ENCODE data around the gene ITGA2.

DNA sequence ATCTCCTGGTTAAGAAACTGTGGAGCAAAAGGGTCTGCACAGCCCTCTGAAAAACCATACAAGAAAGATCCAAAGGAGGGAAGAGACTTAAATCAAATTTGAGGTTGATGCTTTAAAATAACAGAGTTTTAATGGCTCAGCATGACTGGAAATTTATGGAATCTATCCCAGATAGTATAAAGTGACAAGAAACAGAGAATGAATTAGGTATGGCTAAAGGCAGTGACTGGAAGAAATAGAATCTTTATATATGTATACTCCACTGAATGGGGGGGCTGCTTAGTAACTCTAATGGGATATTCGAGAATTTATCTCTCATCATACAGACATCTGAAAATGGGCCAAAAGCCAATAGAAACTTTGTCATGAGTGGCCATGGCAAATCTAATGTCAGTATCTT is 138.0 kb downstream of the ITGA2 start:
- TF ChIP-seq, protein P1, sequence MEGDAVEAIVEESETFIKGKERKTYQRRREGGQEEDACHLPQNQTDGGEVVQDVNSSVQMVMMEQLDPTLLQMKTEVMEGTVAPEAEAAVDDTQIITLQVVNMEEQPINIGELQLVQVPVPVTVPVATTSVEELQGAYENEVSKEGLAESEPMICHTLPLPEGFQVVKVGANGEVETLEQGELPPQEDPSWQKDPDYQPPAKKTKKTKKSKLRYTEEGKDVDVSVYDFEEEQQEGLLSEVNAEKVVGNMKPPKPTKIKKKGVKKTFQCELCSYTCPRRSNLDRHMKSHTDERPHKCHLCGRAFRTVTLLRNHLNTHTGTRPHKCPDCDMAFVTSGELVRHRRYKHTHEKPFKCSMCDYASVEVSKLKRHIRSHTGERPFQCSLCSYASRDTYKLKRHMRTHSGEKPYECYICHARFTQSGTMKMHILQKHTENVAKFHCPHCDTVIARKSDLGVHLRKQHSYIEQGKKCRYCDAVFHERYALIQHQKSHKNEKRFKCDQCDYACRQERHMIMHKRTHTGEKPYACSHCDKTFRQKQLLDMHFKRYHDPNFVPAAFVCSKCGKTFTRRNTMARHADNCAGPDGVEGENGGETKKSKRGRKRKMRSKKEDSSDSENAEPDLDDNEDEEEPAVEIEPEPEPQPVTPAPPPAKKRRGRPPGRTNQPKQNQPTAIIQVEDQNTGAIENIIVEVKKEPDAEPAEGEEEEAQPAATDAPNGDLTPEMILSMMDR (conservative IDR thresholded peaks at IDR 0.05), result no peak
- no peak for TF ChIP-seq ZFX (IDR thresholded peaks at IDR 0.05)

Data from C4-2B (cell line).